GM12892 (cell line): ENCODE data around the gene MAPKAPK3.

Experiments used
- DNase-seq: peaks from one replicate; pipeline ENCODE4 v3.0.0; 2011; ENCODE audit not compliant: insufficient read length
- FAIRE-seq: peaks from 2 replicates; lab custom pipeline; 2011; peaks lifted over from hg19 to GRCh38; lab: Jason Lieb, UNC
- POLR2A ChIP-seq: IDR thresholded peaks from 2 replicates; pipeline ENCODE4 v1.6.1; 2011; ENCODE audit warnings: low read depth, low read length, control low read depth
- POLR2AphosphoS5 ChIP-seq: IDR thresholded peaks from 2 replicates; pipeline ENCODE4 v1.6.1; 2011; ENCODE audit warnings: low read depth, low read length, control low read depth
- TAF1 ChIP-seq: IDR thresholded peaks from 2 replicates; pipeline ENCODE4 v1.6.1; 2011; ENCODE audit warnings: low read depth, mild to moderate bottlenecking, control low read depth, low read length, borderline replicate concordance

The MAPKAPK3 gene

GRCh38 chr3:50588759-50589433, 28.1 kb upstream of the MAPKAPK3 start:
- no peak for TF ChIP-seq POLR2AphosphoS5
- TF ChIP-seq TAF1, result no peak
- no peak for TF ChIP-seq POLR2A
- DNase-seq (no peak), FAIRE-seq (no peak)

GRCh38 chr3:50591196-50591741, 25.7 kb upstream of the MAPKAPK3 start:
- DNase-seq (no peak), FAIRE-seq (no peak)
- TF ChIP-seq POLR2AphosphoS5 (no peak), TAF1 (no peak), POLR2A (no peak)

GRCh38 chr3:50592568-50592967, 24.4 kb upstream of the MAPKAPK3 start:
- FAIRE-seq, result no peak
- DNase-seq, result no peak
- TF ChIP-seq TAF1, result no peak
- TF ChIP-seq POLR2AphosphoS5, result no peak
- no peak for TF ChIP-seq POLR2A

- no peak for TF ChIP-seq POLR2AphosphoS5
- TF ChIP-seq POLR2A, result no peak
- no peak for TF ChIP-seq TAF1
- no peak for DNase-seq
- no peak for FAIRE-seq
Observed at GRCh38 chr3:50594253-50594785, 22.6 kb upstream of the MAPKAPK3 start.

- TF ChIP-seq TAF1, result no peak
- TF ChIP-seq POLR2A, result no peak
- no peak for TF ChIP-seq POLR2AphosphoS5
- FAIRE-seq (no peak), DNase-seq (no peak)
Observed at GRCh38 chr3:50599115-50599715, 17.7 kb upstream of the MAPKAPK3 start.

GRCh38 chr3:50599716-50600118, 17.2 kb upstream of the MAPKAPK3 start:
- DNase-seq, result no peak
- TF ChIP-seq POLR2A (no peak), TAF1 (no peak), POLR2AphosphoS5 (no peak)
- FAIRE-seq, result no peak

- FAIRE-seq (no peak), DNase-seq (no peak)
Observed at GRCh38 chr3:50600141-50600753, 16.7 kb upstream of the MAPKAPK3 start.

GRCh38 chr3:50600841-50601591, 15.9 kb upstream of the MAPKAPK3 start:
- DNase-seq (no peak), FAIRE-seq (no peak)
- no peak for TF ChIP-seq POLR2AphosphoS5

More at GRCh38 chr3:50600141-50600753, 16.7 kb upstream of the MAPKAPK3 start:
- TF ChIP-seq TAF1, result no peak
- TF ChIP-seq POLR2AphosphoS5, result no peak
- TF ChIP-seq POLR2A, result no peak

- DNase-seq, result no peak
- no peak for FAIRE-seq
- no peak for TF ChIP-seq TAF1
- TF ChIP-seq POLR2AphosphoS5, result no peak
- TF ChIP-seq POLR2A, result no peak
Observed at GRCh38 chr3:50602595-50603191, 14.3 kb upstream of the MAPKAPK3 start.

- no peak for TF ChIP-seq TAF1
- TF ChIP-seq POLR2A, result no peak
- TF ChIP-seq POLR2AphosphoS5, result no peak
- no peak for DNase-seq
- FAIRE-seq, result no peak
Observed at GRCh38 chr3:50603261-50604109, 13.5 kb upstream of the MAPKAPK3 start.
